Activated CD8-positive, alpha-beta memory T cell treated with anti-CD3 and anti-CD28 coated beads, Interleukin-2, amount 50 U/mL, for 48 hours (primary cell): ENCODE measurements around the gene CNDP2.
A peak's percentile ranks its signal among the peaks of the same experiment; 100 is the strongest.

Experiments used
- DNase-seq: peaks from one replicate; pipeline ENCODE4 v3.0.0-alpha.2; 2020

Gene CNDP2

DNA sequence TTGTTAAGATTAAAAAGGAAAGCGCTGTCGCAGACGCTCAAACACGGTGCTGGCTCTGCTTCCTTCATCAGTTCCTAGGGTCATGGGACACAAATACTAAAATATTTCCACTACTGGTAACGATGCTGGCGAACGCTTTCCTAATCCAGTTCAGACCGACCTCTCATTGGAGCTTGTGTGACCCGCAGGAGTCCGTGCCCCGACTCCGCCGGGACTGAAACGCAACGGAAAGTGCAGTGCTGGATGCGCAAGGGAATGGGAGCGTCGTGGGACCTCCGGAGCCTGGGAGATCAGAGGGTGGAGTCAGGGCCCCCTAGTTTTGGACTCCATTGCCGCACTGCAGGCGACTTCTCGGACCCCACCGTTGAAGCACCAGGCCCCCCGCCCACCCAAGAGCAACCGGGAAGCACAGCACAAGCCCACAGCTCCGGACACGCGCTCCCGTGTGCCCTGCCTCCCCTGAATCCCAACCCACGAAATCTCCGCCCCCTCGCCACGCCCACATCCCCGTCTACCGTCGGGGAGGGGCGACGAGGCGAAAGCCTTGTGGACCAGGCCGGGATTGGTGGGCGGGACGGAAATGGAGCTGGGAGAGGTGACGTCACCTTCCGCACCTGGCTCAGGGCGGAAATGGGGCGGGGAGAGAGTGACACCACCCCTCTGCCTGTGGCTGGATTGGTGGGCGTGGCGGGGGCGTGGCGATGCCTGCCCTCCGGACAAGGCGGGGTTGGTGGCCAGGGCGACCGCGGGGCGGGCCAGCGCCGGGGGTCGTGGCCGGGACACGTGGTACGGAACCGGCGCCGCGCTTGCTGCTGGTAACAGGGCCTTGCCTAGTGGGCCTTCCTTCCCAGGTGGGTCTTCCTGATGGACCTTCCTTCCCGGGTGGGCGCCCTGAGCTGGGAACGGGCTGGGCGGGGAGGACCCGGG is at the start of gene CNDP2:
CNDP2 (plus strand) TSS at position 783 of the 927 bp plus-strand sequence. CDS start 3,611 bp downstream, outside the sequence.
- DNase-seq, result peak; percentile 100

DNA sequence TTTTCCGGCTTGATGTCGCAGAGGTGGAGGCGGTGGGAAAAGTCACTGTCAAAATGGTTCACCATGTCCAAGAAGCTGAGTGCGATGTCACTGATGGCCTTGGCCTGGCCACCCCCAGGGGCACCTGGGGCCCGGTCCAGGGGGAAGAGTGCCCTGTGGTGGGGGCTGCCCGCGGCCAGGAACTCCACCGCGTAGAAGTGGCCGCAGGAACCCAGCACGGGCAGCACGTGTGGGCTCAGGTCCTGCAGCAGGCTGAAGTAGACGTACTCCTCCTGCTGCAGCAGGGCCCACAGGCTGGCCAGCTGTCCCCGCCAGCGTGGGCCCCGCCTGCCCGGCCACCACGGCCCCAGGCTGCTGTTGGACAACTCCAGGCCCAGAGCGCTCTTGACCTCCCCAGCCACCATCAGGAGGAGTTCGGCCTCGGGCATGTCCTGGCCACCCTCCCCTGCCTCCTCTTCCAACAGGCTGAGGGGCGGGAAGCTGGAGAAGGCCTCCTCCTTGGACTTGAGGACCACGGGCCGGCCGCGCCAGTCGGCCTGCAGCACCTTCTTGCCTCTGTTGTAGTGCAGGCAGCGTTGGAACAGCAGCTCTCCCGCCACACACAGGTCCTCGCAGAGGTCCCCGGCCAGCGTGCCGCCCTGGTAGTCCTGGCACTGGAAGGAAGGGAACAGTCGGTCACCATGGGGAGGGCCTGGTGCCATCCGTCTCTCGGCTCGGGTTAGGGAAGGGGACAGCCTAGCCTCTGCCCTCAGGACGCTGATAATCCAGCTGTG is 49.3 kb upstream of the CNDP2 start:
- no peak for DNase-seq

DNA sequence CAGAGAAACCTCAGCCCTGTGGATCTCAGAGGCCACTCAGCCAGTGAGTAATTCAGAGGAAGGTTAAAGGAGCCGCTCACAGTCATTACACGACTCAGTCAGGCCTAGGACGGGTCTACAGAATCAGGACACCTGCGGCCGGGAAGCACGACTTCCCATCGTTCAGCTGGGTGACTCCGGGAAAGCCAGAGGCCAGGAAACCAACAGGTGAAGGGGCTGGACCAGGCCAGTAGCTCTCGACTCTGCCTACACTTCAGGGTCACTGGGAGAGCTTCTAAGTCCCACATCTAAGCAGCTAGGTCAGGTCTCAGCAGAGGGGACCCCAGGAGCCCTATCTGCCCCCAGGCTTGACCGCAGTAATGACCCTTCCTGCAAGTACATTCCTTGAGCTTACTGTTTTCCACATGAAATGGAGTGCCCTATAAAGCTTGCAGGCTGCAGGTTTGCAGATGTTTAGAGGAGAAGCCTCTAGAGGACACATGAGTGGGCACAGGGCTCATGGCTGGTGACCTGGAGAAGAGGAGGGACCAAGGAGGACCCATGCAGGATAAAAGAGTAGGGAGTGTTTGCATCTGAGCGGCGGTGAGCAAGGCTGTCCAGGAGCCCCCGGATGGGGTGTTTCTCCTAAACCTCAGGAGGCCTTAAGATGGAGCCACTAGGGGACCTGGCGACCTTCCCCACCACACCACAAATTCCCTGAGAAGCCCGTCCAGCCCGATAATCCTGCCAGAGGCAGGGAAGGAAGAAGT is 48.6 kb upstream of the CNDP2 start:
- no peak for DNase-seq

DNA sequence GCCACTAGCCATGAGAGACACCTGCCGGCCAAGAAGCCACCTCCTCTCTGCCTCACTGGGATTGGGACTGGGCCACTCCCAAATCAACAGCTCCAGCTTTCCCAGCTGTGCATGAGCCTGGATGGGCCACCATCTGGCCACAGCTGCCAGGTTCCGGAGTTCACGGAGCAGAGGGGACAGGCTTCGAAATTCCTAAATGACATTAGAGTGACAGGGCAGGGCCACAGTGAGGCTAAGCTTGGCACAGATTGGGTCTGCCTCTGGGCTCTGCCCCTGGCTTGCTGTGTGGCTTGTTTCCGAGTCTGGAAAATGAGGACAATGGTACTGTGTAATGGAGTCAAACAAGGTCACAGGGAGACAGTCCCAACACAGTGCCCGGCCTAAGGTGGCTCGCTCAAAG is 45.5 kb upstream of the CNDP2 start:
- no peak for DNase-seq

DNA sequence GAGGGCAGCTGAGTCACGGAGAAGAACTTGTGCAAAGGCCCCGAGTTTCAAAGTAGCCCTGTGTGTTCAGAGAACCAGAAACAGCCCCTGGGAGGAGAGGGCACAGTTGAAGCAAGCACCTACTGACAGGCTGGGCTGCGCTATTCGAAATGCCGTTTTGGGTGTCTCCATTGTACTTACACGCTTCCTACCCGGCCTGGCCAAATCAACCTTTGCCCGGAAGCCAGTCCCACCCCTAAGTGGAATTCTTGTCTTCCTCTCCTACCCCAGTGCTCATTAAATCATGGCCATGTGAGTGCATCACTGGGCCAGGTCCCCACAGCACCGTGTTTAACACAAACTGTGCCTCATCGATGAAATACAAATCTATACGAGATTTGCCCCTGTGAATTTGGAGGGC is 45.0 kb upstream of the CNDP2 start:
- DNase-seq, result no peak

DNA sequence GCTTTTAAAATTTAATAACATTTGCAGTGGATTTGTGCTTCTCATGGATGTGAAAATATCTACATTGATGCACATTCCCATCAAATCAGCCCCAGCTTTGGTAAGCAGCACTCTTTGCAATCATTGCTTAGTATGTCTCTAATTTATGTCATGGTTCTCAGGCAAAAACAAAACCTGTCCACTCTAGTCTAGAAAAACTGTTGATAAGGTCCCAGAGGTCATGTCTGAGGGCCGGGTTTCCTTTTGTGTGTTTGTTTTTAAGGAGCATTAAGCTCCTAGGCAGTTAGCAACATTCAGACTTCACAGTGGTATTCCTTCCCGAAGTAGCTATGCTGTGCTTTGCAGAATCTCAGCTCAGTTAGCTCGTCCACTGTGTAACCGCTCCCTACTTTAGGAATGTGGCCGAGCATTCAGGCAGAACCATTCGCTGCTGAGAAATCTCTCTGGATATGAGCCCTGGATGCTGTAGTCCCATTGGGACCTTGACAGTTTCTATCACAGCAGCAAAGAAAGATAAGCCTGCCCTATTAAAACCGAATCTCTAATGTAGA is 43.1 kb upstream of the CNDP2 start:
- DNase-seq, result no peak

DNA sequence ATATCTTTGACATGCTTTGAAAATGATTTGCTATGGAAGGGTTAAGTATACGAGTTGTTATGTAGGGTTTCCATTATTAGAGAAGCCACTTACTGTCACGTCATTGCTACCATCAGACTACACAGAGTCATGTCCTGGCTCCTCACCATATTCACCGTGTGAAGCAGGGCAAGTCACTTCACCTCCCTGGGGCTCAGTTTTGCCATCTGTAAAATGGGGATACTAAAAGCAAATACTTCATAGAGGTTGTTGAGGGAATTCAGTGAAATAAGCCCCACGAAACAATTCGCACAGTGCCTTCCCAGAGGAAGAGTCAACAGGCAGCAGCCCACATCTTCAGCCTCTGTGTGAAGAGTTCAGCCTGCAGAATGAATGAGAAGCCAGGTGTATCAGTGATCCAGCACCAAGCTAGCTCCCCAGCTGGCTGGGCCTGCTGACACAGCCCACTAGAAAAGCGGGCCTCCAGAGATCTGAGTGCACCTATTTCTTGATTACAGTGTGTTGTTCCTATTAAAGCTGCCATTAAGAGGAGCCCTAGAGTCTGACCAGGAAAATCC is 42.4 kb upstream of the CNDP2 start:
- no peak for DNase-seq

DNA sequence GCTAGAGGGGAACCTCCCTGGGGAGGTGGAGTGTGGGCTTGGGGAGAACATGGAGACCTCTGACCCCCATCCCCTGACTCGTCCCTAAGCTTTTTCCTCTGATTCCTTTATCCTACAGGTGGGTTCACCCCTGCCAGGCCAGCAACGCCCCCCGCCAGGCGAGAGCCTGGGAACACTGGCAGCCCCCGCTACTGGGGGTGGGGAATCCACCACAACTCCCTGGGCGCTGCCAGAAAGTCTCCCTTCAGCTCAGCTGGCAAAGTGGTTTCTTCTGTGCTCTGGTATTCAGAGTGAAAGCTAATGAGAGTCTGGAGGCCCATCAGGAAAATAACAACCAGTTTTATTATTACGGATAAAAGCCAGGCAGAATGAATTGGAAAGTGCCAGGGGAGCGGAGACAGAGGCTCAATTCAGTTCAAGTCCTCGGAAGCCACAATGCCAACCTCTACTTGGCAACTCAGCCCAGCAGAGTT is 41.8 kb upstream of the CNDP2 start:
- no peak for DNase-seq

DNA sequence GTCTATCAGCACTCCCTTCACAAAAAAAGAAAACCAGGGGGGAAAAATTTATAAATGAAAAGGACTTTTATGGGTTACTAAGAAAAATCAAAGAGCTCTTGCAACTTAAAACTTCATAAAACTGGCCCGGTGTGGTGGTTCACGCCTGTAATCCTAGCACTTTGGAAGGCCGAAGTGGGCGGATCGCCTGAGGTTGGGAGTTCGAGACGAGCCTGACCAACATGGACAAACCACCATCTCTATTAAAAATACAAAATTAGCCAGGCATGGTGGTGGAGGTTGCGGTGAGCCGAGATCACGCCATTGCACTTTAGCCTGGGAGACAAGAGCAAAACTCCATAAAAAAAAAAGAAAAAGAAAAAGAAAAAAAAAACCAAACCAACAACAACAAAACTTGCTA is 40.8 kb upstream of the CNDP2 start:
- no peak for DNase-seq

DNA sequence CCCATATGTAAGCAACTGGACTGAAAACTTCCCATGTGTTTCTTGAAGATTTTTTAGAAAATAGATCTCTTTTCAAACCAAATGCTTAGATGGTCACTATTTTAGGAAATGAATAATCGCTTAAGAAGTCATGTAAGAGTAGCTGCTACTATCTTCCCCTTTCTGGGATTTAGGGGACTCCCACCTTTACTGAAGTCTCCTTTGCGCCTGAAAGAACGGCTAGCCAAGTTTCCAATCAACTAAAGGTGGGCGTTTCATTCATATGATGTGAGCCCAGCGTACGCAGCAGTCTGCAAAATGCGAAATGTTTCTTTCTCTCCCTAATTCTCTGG is 40.2 kb upstream of the CNDP2 start:
- DNase-seq, result no peak

DNA sequence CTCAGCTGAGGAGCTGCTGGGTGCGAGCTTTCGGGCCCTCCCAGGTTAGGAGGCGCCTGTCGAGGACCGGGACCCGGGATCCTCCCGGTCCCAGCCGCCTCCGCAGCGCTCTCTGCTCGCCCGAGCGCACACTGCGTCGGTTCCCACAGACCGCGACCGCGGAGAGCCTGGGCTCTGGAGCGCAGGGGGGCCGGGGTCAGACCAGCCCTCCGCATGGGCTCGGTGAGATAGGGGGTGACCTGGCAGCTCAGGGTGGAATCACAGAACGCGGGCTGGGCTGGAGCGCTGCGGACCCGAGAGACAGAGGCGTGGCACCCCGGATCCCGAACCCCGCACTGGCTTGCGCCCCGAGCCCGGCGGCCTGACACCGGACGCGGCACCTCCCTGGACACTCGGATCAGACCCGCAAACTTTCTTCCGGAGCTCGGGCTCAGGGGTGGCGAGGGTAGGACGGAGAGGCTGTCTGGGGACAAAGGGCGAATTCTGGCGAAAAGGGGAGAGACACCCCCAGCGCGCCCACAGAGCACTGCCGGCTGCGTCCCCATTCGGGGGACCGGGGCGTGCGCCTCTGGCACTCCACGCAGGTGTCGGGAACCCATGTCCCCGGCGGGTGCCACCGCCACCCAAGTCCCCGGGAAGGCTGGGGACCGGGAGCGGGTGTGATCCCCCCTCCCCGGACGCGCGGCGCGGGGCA is 39.7 kb upstream of the CNDP2 start:
- DNase-seq, result no peak

DNA sequence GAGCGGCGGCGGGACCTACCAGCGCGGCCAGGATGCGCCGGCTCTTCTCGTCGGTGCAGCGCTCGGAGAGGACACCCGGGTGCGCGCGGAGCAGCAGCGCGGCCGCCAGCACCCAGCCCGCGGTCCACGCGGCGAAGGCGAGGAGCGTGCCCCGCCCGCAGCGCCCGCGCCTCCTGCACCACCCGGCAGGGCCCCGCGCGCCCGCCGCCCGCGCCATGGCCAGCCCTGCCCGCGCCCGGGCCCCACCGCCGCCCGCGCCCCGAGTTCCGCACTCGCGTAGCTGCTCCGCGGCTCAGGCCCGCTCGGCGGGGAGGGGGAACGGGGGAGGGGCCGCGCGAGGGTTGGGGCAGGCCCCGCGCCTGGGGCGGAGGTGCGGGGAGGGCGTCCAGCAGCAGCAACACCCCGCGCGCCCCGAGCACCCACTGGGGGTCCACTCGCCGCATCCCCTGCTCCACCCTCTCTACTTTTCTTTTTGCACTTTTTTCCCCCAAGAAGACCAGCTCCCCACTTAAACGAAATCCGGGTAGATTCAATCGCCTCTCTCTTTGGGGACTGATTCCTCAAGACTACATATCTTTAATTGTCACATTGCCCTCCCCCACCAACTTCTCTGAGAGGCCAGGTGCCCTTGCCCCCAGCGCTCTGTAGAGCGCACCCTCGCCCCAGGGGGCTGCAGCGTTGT is 39.0 kb upstream of the CNDP2 start, which contains the start of gene DIPK1C:
DIPK1C (minus strand) TSS at position 266 of the 682 bp plus-strand sequence; CDS start at position 217, 49 bp downstream.
- no peak for DNase-seq

DNA sequence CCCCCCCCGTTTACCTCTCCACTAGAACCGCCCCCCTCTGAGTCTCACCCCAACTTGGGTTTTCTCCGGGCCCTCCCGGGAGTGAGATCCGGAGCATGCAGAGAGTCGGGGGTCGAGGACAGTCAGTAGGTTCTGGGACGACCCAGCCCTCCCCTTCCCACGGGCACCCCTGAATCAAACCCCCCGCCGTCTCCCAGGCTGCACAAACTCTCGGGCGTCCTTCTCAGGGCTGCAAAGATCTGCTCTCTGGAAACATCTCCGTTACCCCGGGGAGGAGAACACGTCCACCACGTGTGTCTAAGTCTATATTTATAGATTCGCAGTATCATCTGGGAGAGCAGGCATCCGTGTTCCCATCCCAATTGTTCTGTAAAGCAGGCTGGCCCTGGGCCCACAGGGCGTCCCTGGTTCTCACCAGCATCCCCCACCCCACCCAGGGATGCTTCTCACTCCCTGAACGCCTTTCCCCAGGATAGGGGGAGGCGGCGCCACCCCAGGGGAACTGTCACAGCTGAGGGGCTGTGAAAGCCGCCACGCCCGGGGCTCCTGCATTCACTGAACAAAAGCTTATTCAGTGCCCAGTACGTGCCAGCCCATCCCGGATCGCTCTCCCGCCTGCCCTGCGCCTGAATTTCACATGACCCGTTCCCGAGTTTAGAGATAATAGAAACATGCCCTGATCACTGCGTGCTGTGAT is 38.3 kb upstream of the CNDP2 start:
- no peak for DNase-seq

DNA sequence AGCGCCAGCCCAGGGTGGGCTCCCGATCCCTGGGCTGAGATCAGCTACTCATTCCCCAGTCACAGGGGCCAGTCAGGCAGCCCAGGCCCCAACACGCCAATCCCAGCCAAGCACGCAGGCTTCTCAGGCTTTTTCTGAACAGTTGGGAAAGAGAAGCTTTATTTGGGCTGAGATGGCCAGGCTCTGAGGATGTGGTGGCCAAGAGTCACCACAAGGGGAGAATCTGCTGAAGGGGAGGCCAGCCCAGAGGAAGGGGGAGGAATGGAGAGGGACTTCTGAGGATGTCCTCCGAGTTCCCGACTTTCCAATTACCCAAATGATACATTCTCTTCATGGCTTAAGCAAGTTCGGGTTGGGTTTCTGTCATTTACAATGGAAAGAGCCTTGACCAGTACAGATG is 36.3 kb upstream of the CNDP2 start:
- DNase-seq, result no peak

DNA sequence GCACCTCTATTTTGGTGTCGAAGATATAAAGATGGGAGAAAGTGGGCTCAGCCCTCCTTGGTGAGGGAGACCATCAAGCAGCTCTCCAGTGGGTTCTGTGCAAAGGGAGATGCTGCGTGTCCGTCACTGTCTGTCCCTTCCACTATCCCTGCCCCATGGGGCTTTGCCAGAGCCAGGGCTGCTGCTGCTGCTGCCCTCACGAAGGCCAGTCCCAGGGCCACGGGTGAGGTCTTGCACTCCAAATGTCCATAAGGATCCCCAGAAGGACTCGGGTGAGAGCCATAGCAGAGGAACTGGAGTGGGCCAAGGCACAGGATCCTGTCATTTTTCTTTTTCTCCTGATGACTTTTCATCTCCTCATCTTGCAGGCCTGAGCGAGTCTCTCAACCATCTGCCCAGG is 35.3 kb upstream of the CNDP2 start:
- no peak for DNase-seq

DNA sequence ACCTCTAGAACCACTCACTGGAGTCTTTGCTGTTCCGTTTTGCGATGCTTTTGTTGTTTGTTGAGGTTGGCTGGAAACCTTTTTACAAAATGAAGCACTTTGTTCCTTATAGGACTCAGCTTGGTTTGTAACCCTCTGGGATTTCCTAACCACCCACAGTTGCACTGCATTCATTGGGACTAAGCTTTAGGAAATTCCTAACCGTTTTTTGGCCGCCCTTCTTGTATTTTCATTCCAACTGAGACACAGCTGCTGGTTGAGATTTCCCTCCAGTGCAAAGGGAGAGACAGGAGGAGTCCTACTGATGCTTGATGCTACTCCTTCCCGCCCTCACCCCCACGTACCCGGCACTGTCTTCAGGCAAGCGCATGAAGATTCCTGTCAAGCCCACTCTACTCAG is 32.9 kb upstream of the CNDP2 start:
- no peak for DNase-seq

DNA sequence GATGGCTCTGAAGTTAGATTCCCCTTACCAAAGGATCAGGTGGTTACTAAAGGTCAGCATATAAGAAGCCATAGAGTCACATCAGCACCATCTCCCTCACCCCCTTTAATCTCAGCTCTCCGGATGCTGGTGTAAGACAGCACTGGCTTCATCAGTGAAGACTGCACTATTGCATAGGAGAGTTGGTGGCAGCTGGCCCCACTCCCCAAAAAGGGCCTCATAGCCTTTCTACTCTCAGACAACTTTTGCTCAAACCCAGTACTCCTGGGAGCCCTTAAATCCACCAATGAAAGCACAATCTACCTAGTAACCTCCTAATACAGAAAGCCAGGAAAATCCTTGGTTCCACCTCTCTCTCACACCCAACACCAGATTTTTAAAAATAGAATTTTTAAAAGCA is 32.2 kb upstream of the CNDP2 start:
- no peak for DNase-seq

DNA sequence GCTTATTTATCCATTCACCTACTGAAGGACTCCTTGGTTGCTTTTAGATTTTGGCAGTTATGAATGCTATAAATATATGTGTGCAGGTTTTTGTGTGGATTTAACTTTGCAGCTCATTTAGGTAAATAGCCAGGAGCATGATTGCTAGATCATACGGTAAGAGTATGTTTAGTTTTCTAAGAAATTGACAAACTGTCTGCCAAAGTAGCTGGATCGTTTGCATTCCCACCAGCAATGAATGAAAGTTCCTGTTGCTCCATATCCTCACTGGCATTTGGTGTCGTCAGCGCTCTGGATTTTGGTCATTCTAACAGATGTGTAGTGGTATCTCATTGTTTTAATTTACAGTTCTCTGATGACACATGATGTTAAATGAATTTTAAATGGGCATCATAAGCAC is 30.4 kb upstream of the CNDP2 start:
- no peak for DNase-seq

DNA sequence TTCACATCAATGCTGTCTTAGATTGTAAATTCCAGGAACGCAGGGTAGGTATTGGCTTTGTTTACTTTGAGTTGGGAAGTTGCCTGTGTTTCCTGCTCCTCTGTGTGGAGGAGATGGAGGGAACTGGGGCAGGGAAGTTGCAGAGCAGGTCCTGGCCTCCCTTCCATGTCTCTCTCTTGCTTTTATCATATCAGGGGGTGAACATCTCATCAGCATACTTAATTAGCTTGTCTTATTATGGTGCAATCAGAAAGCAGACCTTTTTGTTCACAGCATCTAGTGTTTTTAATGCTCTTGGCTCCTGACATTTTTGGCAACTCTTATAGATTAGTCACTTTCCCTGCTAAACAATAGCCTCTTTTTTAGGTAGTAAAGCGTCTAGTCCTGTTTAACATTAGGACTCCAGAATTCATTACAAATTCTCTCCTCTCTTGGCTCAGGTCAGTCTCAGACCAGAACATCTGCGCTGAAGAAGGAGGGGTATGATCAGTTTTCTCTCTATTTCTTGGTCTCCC is 27.6 kb upstream of the CNDP2 start:
- no peak for DNase-seq

DNA sequence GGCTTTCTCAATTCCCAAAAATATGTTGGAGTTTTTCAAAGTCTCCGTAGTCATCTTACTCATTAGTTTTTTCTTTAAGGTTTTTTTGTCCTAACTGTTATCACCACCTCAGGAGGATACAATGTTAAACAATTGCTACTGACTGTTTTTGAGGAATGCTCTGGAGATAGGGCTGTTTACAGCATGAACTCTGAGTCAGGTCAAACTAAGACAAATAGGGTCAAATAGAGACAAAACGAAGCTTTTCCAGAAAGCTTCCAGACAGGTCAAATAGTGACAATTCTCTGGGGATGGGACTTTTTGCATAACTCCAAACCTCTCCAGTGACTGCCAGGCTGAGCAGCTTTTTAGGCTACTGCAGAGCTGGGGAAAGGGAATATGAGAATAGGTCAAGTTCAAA is 23.9 kb upstream of the CNDP2 start:
- DNase-seq, result no peak
